OCI-LY3 (cell line): ENCODE measurements around the gene ATP2C2.

Experiments
- H2AFZ ChIP-seq: fragments of 200-600, 300-600 bp; shearing (Covaris generic); 2 replicates; pipeline ENCODE4 v1.6.0; 2014; ENCODE audit warnings: antibody characterized with exemption, low read depth, low read length
- H3K27ac ChIP-seq: fragments of 200-600, 300-600 bp; sonication (generic); 2 replicates; pipeline ENCODE4 v1.5.1; 2014; ENCODE audit warnings: mild to moderate bottlenecking, low read length, moderate library complexity, mixed read lengths
- H3K27me3 ChIP-seq: fragments of 200-600, 300-600 bp; sonication (generic); 2 replicates; pipeline ENCODE4 v1.6.1; 2014; ENCODE audit warnings: low read depth, low read length, mixed read lengths
- H3K36me3 ChIP-seq: fragments of 200-600, 300-600 bp; sonication (generic); replicated peaks from 2 replicates; pipeline ENCODE3; 2014; ENCODE audit warnings: low read depth, low read length, mixed read lengths
- H3K4me1 ChIP-seq: fragments of 300-600, 200-600 bp; sonication (generic); 2 replicates; pipeline ENCODE4 v1.6.1; 2014; ENCODE audit warnings: low read length, mixed read lengths
- H3K4me2 ChIP-seq: fragments of 200-600, 300-600 bp; sonication (generic); 2 replicates; pipeline ENCODE4 v1.6.1; 2014; ENCODE audit warnings: low read length, mixed read lengths
- H3K4me3 ChIP-seq: fragments of 300-600, 200-600 bp; sonication (generic); 2 replicates; pipeline ENCODE4 v1.5.1; 2014; ENCODE audit warnings: antibody characterized with exemption, mild to moderate bottlenecking, low read length, moderate library complexity
- H3K79me2 ChIP-seq: fragments of 300-600, 200-600 bp; shearing (Covaris generic); 2 replicates; pipeline ENCODE4 v1.6.1; 2014; ENCODE audit warnings: mild to moderate bottlenecking, low read length, mixed read lengths
- H3K9ac ChIP-seq: fragments of 300-600, 200-600 bp; shearing (Covaris generic); 2 replicates; pipeline ENCODE4 v1.6.0; 2014; ENCODE audit warnings: mild to moderate bottlenecking, low read length, moderate library complexity
- H3K9me3 ChIP-seq: fragments of 200-600, 300-600 bp; shearing (Covaris generic); 2 replicates; pipeline ENCODE4 v1.6.1; 2014; ENCODE audit warnings: low read length, mixed read lengths; ENCODE audit not compliant: insufficient read depth
- H4K20me1 ChIP-seq: fragments of 200-600, 300-600 bp; sonication (generic); 2 replicates; pipeline ENCODE4 v1.6.1; 2016; ENCODE audit warnings: low read length, mixed read lengths; ENCODE audit not compliant: insufficient read depth
- CTCF ChIP-seq: fragments of 200-600, 300-600 bp; sonication (generic); IDR thresholded peaks from 2 replicates; pipeline ENCODE4 v1.5.1; 2014; ENCODE audit warnings: antibody characterized with exemption, low read length, low read depth
- EZH2phosphoT487 ChIP-seq: fragments of 200-600 bp; shearing (Covaris generic); IDR thresholded peaks from 2 replicates; pipeline ENCODE4 v1.6.1; 2018; ENCODE audit warnings: antibody characterized with exemption, mixed run types, low read depth

The ATP2C2 gene

GRCh38 chr16:84407588-84408313 is 39.4 kb downstream of the ATP2C2 start:
- no peak overlapping the region for H3K4me2 ChIP-seq

DNA sequence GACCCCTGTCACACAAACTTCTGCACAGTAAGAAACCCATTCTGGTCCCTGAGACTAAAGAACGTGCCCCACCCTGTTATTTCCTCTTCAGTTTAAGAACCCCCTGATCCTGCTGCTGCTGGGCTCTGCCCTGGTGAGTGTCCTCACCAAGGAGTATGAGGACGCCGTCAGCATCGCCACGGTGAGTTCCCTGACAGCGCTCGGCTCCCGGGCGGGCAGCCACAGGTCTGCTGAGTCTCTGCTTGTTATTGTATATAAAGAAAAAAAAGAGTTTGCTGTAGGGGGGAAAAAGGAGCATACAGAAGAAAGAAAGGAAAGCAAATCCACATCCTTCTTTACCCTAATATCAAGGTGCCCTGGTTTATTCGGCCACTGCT is 40.0 kb downstream of the ATP2C2 start:
- Histone ChIP-seq H3K27ac (no peak overlapping the region), H2AFZ (no peak overlapping the region), H3K4me3 (no peak overlapping the region), H4K20me1 (no peaks in the 10 kb centered on the region), H3K36me3 (no peaks in the 10 kb centered on the region), H3K27me3 (peaks cover 15% of the 10 kb centered on the region; the same call in 1 of the 2 replicates), H3K9me3 (no peaks in the 10 kb centered on the region), H3K4me1 (no peaks in the 10 kb centered on the region), H3K9ac (no peak overlapping the region), H3K79me2 (no peaks in the 10 kb centered on the region), H3K4me2 (no peak overlapping the region)
- TF ChIP-seq CTCF = no peak
- no peak for TF ChIP-seq EZH2phosphoT487

More at GRCh38 chr16:84407588-84408313, 39.4 kb downstream of the ATP2C2 start:
- H3K27ac ChIP-seq = no peak overlapping the region
- no peak overlapping the region for H3K9ac ChIP-seq
- H3K4me1 ChIP-seq = no peaks in the 10 kb centered on the region
- no peaks in the 10 kb centered on the region for H3K36me3 ChIP-seq
- no peak for TF ChIP-seq CTCF
- TF ChIP-seq EZH2phosphoT487 = no peak
- no peak overlapping the region for H3K4me3 ChIP-seq
- no peaks in the 10 kb centered on the region for H4K20me1 ChIP-seq
- H3K27me3 ChIP-seq = peaks cover 15% of the 10 kb centered on the region; the same call in 1 of the 2 replicates
- no peaks in the 10 kb centered on the region for H3K9me3 ChIP-seq
- H2AFZ ChIP-seq = no peak overlapping the region
- no peaks in the 10 kb centered on the region for H3K79me2 ChIP-seq

DNA sequence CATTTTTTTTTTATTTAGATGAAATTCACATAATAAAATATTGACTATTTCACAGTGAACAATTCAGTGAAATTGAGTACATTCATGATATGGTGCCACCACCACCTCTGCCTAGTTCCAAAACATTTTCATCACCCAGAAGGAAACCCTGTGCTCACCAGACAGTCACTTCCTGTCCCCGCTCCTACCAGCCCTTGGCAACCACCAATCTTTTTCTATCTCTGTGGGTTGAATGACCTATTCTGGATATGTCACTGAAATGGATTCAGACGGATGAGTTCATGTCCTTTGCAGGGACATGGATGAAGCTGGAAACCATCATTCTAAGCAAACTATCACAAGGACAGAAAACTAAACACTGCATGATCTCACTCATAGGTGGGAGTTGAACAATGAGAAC is 40.5 kb downstream of the ATP2C2 start:
- Histone ChIP-seq H3K27ac (no peak overlapping the region), H3K79me2 (no peaks in the 10 kb centered on the region), H3K27me3 (peaks cover 15% of the 10 kb centered on the region; the same call in 1 of the 2 replicates), H3K36me3 (no peaks in the 10 kb centered on the region), H2AFZ (no peak overlapping the region), H4K20me1 (no peaks in the 10 kb centered on the region), H3K9ac (no peak overlapping the region), H3K9me3 (no peaks in the 10 kb centered on the region), H3K4me1 (no peaks in the 10 kb centered on the region), H3K4me2 (no peak overlapping the region), H3K4me3 (no peak overlapping the region)
- TF ChIP-seq EZH2phosphoT487 (no peak), CTCF (no peak)

DNA sequence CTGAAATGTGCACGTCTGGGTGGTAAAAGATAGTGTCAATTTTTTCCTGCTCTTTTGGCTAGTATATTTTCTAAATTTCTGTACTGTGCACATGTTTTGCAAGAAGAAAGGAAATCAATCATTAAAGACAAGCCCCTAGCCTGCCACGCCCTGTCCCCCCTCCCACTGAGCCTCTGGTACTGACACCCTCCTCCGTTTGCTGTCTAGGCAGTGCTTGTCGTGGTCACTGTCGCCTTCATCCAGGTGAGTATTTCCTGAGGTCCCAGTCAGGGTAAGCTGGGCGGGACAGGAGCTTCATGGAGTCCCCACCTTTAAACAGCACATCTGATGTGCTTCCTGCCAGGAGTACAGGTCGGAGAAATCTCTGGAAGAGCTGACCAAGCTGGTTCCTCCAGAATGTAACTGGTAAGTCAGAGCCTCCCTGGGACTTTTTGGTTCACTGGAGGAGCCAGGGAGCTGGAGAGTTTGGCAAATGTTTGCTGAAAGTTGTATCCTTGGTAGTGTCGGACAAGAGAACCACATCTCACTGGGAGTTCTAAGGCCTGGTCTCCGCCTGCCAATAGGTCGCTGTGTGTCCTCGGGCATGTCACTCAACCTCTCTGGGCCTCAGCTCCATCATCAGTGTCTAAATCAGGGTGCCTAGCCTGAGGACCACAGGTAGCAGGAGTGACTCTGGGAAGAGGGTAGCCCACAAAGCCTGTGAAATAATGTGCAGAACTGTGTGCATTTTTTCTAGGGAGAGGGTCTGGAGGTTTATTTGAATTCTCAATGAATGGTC is 42.2 kb downstream of the ATP2C2 start:
- H3K4me2 ChIP-seq = no peak overlapping the region
- H3K4me3 ChIP-seq = no peak overlapping the region
- H3K4me1 ChIP-seq = no peaks in the 10 kb centered on the region
- H3K9me3 ChIP-seq = no peaks in the 10 kb centered on the region
- H2AFZ ChIP-seq = no peak overlapping the region
- H4K20me1 ChIP-seq = no peaks in the 10 kb centered on the region
- H3K36me3 ChIP-seq = no peaks in the 10 kb centered on the region
- H3K9ac ChIP-seq = no peak overlapping the region
- peaks cover 9% of the 10 kb centered on the region; the same call in 1 of the 2 replicates for H3K27me3 ChIP-seq
- TF ChIP-seq EZH2phosphoT487 = no peak
- TF ChIP-seq CTCF = no peak
- no peak overlapping the region for H3K27ac ChIP-seq
- H3K79me2 ChIP-seq = no peaks in the 10 kb centered on the region
